OCI-LY3 (cell line): ENCODE results near the gene GPX7.

Experiments
- H2AFZ ChIP-seq: fragments of 200-600, 300-600 bp; shearing (Covaris generic); 2 replicates; pipeline ENCODE4 v1.6.0; 2014; ENCODE audit warnings: antibody characterized with exemption, low read depth, low read length
- H3K27ac ChIP-seq: fragments of 200-600, 300-600 bp; sonication (generic); 2 replicates; pipeline ENCODE4 v1.5.1; 2014; ENCODE audit warnings: mild to moderate bottlenecking, low read length, moderate library complexity, mixed read lengths
- H3K27me3 ChIP-seq: fragments of 200-600, 300-600 bp; sonication (generic); 2 replicates; pipeline ENCODE4 v1.6.1; 2014; ENCODE audit warnings: low read depth, low read length, mixed read lengths
- H3K36me3 ChIP-seq: fragments of 200-600, 300-600 bp; sonication (generic); replicated peaks from 2 replicates; pipeline ENCODE3; 2014; ENCODE audit warnings: low read depth, low read length, mixed read lengths
- H3K4me1 ChIP-seq: fragments of 300-600, 200-600 bp; sonication (generic); 2 replicates; pipeline ENCODE4 v1.6.1; 2014; ENCODE audit warnings: low read length, mixed read lengths
- H3K4me2 ChIP-seq: fragments of 200-600, 300-600 bp; sonication (generic); 2 replicates; pipeline ENCODE4 v1.6.1; 2014; ENCODE audit warnings: low read length, mixed read lengths
- H3K4me3 ChIP-seq: fragments of 300-600, 200-600 bp; sonication (generic); 2 replicates; pipeline ENCODE4 v1.5.1; 2014; ENCODE audit warnings: antibody characterized with exemption, mild to moderate bottlenecking, low read length, moderate library complexity
- H3K79me2 ChIP-seq: fragments of 300-600, 200-600 bp; shearing (Covaris generic); 2 replicates; pipeline ENCODE4 v1.6.1; 2014; ENCODE audit warnings: mild to moderate bottlenecking, low read length, mixed read lengths
- H3K9ac ChIP-seq: fragments of 300-600, 200-600 bp; shearing (Covaris generic); 2 replicates; pipeline ENCODE4 v1.6.0; 2014; ENCODE audit warnings: mild to moderate bottlenecking, low read length, moderate library complexity
- H3K9me3 ChIP-seq: fragments of 200-600, 300-600 bp; shearing (Covaris generic); 2 replicates; pipeline ENCODE4 v1.6.1; 2014; ENCODE audit warnings: low read length, mixed read lengths; ENCODE audit not compliant: insufficient read depth
- H4K20me1 ChIP-seq: fragments of 200-600, 300-600 bp; sonication (generic); 2 replicates; pipeline ENCODE4 v1.6.1; 2016; ENCODE audit warnings: low read length, mixed read lengths; ENCODE audit not compliant: insufficient read depth
- EZH2phosphoT487 ChIP-seq: fragments of 200-600 bp; shearing (Covaris generic); IDR thresholded peaks from 2 replicates; pipeline ENCODE4 v1.6.1; 2018; ENCODE audit warnings: antibody characterized with exemption, mixed run types, low read depth
- TF ChIP-seq, protein P1 (sequence below): fragments of 200-600, 300-600 bp; sonication (generic); IDR thresholded peaks from 2 replicates; pipeline ENCODE4 v1.5.1; 2014; ENCODE audit warnings: antibody characterized with exemption, low read length, low read depth

GPX7 gene

DNA sequence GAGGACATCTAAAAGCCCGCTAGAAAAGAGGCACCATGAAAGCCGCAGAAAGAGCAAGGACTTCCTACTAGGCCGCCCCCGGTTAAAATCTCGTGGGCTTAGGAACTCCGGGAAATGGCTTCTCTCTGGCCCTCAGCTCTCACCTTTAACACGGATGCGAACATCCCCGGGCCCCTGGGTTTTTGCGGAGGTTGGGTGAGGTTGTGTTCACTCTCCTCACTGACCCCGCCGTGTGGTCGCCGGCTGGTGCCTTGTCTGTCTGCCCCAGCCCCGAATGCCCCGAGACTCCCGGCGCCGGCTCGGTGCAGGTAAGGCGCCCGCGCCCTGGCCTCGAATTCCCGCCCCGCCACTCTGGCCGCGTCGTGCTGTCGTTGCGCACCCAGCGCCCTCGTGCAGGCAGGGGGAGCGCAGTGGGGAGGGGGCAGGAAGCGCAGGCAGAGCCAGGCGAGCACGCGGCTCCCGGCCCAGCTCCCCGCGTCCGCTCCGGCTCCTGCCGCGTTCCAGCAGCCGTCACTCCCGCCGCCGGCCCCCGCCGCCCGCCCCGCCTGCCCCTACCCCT is 30.6 kb downstream of the GPX7 start, which contains the start of gene SHISAL2A:
TSS of gene SHISAL2A (plus strand) at position 437 of the 559 bp plus-strand sequence. CDS start 326 bp downstream, outside the sequence.
- Histone ChIP-seq H3K4me2 (peak within 1 kb of the TSS; percentile 55), H3K36me3 (no peaks in the 10 kb centered on the region), H4K20me1 (no peaks in the 10 kb centered on the region), H3K4me1 (peaks cover 36% of the 10 kb centered on the region), H3K27me3 (no peaks in the 10 kb centered on the region), H3K4me3 (peak within 1 kb of the TSS; percentile 67), H3K27ac (no peak within 1 kb of the TSS), H2AFZ (peak within 1 kb of the TSS; percentile 52), H3K9ac (peak within 1 kb of the TSS; percentile 40; the same call in 1 of the 2 replicates), H3K79me2 (no peaks in the 10 kb centered on the region), H3K9me3 (no peaks in the 10 kb centered on the region; the same call in 1 of the 2 replicates)
- no peak for TF ChIP-seq EZH2phosphoT487
- TF ChIP-seq, protein P1, sequence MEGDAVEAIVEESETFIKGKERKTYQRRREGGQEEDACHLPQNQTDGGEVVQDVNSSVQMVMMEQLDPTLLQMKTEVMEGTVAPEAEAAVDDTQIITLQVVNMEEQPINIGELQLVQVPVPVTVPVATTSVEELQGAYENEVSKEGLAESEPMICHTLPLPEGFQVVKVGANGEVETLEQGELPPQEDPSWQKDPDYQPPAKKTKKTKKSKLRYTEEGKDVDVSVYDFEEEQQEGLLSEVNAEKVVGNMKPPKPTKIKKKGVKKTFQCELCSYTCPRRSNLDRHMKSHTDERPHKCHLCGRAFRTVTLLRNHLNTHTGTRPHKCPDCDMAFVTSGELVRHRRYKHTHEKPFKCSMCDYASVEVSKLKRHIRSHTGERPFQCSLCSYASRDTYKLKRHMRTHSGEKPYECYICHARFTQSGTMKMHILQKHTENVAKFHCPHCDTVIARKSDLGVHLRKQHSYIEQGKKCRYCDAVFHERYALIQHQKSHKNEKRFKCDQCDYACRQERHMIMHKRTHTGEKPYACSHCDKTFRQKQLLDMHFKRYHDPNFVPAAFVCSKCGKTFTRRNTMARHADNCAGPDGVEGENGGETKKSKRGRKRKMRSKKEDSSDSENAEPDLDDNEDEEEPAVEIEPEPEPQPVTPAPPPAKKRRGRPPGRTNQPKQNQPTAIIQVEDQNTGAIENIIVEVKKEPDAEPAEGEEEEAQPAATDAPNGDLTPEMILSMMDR = no peak

DNA sequence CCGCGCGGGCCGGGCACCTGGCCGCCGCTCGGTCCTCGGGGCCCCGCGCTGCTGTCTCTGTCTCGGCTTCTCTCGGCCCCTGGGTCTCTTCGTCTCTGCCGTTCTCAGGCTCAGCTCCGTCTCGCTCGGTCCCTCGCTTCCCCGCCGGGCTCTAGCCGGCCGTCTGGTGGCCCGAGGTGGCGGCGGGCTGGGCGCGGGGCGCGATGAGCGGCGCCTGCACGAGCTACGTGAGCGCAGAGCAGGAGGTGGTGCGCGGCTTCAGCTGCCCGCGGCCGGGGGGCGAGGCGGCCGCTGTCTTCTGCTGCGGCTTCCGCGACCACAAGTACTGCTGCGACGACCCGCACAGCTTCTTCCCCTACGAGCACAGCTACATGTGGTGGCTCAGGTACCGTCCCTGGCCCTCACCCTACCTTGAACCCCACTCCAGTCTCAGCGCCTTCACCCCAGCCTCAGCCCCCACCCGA is 31.2 kb downstream of the GPX7 start:
- TF ChIP-seq, protein P1 = no peak
- TF ChIP-seq EZH2phosphoT487 = no peak
- H3K4me1 ChIP-seq = peaks cover 41% of the 10 kb centered on the region
- H3K79me2 ChIP-seq = no peaks in the 10 kb centered on the region
- no peak overlapping the region for H3K27ac ChIP-seq
- H3K27me3 ChIP-seq = no peaks in the 10 kb centered on the region
- H3K4me3 ChIP-seq = peak overlapping the region; percentile 67
- peak overlapping the region; percentile 40; the same call in 1 of the 2 replicates for H3K9ac ChIP-seq
- H3K36me3 ChIP-seq = no peaks in the 10 kb centered on the region
- H2AFZ ChIP-seq = peak overlapping the region; percentile 52
- no peaks in the 10 kb centered on the region; the same call in 1 of the 2 replicates for H3K9me3 ChIP-seq
- H4K20me1 ChIP-seq = no peaks in the 10 kb centered on the region
- H3K4me2 ChIP-seq = peak overlapping the region; percentile 55

- Histone ChIP-seq H3K4me3 (no peak overlapping the region), H3K27me3 (no peaks in the 10 kb centered on the region), H3K27ac (no peak overlapping the region), H4K20me1 (no peaks in the 10 kb centered on the region), H3K36me3 (no peaks in the 10 kb centered on the region), H3K79me2 (no peaks in the 10 kb centered on the region), H2AFZ (0 out of 2 replicates have a peak overlapping the region, but pooled peaks have one; percentile 52), H3K9ac (peak overlapping the region; percentile 40; the same call in 1 of the 2 replicates), H3K4me1 (peaks cover 48% of the 10 kb centered on the region), H3K4me2 (peak overlapping the region; percentile 55), H3K9me3 (no peaks in the 10 kb centered on the region; the same call in 1 of the 2 replicates)
- TF ChIP-seq EZH2phosphoT487 = no peak
- TF ChIP-seq, protein P1 = no peak
Observed at GRCh38 chr1:52634111-52634510, 31.9 kb downstream of the GPX7 start.

- H3K4me2 ChIP-seq = no peak overlapping the region
- no peaks in the 10 kb centered on the region for H3K79me2 ChIP-seq
- peaks cover 50% of the 10 kb centered on the region for H3K4me1 ChIP-seq
- H2AFZ ChIP-seq = no peak overlapping the region
- no peaks in the 10 kb centered on the region for H3K36me3 ChIP-seq
- no peaks in the 10 kb centered on the region for H4K20me1 ChIP-seq
- no peaks in the 10 kb centered on the region; the same call in 1 of the 2 replicates for H3K9me3 ChIP-seq
- H3K4me3 ChIP-seq = no peak overlapping the region
- H3K9ac ChIP-seq = no peak overlapping the region
- no peaks in the 10 kb centered on the region for H3K27me3 ChIP-seq
- H3K27ac ChIP-seq = peak overlapping the region; percentile 57; the same call in 1 of the 2 replicates
- TF ChIP-seq EZH2phosphoT487 = no peak
- TF ChIP-seq, protein P1 = no peak
Observed at GRCh38 chr1:52635321-52636089, 33.3 kb downstream of the GPX7 start.
